Smooth muscle cell (in vitro differentiated cells): Measurements from ENCODE around the gene DENND1A. TPM values are rescaled to one million over a fixed set of nuclear protein-coding genes. Genes with fewer than 3 reads are reported as not detected.

Experiments
- DNase-seq: peaks from one replicate; lab custom pipeline; 2025; ENCODE audit not compliant: unreplicated experiment; lab: John Stamatoyannopoulos, UW
- H2AFZ ChIP-seq: fragments of 200-600 bp; sonication (generic); 2 replicates; pipeline ENCODE4 v1.6.0; 2016; ENCODE audit warnings: antibody characterized with exemption, low read depth, mild to moderate bottlenecking
- H3F3A ChIP-seq: fragments of 200-600 bp; sonication (generic); 2 replicates; pipeline ENCODE4 v1.6.0; 2017; ENCODE audit warnings: antibody characterized with exemption, low read depth
- H3K27ac ChIP-seq: fragments of 200-600 bp; sonication (generic); 2 replicates; pipeline ENCODE4 v1.5.1; 2016; ENCODE audit warnings: low read depth, mild to moderate bottlenecking
- H3K27me3 ChIP-seq: fragments of 200-600 bp; sonication (generic); 2 replicates; pipeline ENCODE4 v1.6.1; 2016; ENCODE audit warnings: low read depth, mild to moderate bottlenecking
- H3K36me3 ChIP-seq: fragments of 200-600 bp; sonication (generic); 2 replicates; pipeline ENCODE4 v1.5.1; 2016; ENCODE audit warnings: low read depth
- H3K4me1 ChIP-seq: fragments of 200-600 bp; sonication (generic); 2 replicates; pipeline ENCODE4 v1.5.1; 2016; ENCODE audit warnings: low read depth
- H3K4me2 ChIP-seq: fragments of 200-600 bp; sonication (generic); 2 replicates; pipeline ENCODE4 v1.6.0; 2016; ENCODE audit warnings: mild to moderate bottlenecking
- H3K4me3 ChIP-seq: fragments of 200-600 bp; sonication (generic); 2 replicates; pipeline ENCODE4 v1.5.1; 2016; ENCODE audit warnings: mild to moderate bottlenecking
- H3K79me2 ChIP-seq: fragments of 200-600 bp; sonication (generic); 2 replicates; pipeline ENCODE4 v1.6.0; 2016; ENCODE audit warnings: low read depth, mild to moderate bottlenecking
- H3K9ac ChIP-seq: fragments of 200-600 bp; sonication (generic); 2 replicates; pipeline ENCODE4 v1.6.0; 2016; ENCODE audit warnings: low read depth
- H3K9me3 ChIP-seq: fragments of 200-600 bp; sonication (generic); replicated peaks from 2 replicates; pipeline ENCODE4 v1.5.1; 2016; ENCODE audit warnings: low read depth
- H4K20me1 ChIP-seq: fragments of 200-600 bp; sonication (generic); 2 replicates; pipeline ENCODE4 v1.6.0; 2016; ENCODE audit warnings: low read depth
- WGBS: methylation state at CpG from one replicate; pipeline ENCODE4 v1.1.7; 2016; ENCODE audit warnings: low lambda C conversion rate; 5-methylcytosine and 5-hydroxymethylcytosine counted together
- polyA plus RNA-seq: library from polyadenylated mRNA; unstranded; fragments of >200 nt; fragmentation: Nextera tagmentation; extraction: Ambion mirVana; gene quantifications from 2 replicates; pipeline ENCODE4 v1.2.1, GENCODE V29; 2016
- total RNA-seq: library from RNA; depleted of rRNA; stranded (reverse); fragments of >200 nt; gene quantifications from 2 replicates; pipeline ENCODE4 v1.2.3, GENCODE V29; 2014
- TF ChIP-seq, protein P1 (sequence below): fragments of 200-600 bp; sonication (generic); IDR thresholded peaks from 2 replicates; pipeline ENCODE4 v1.5.1; 2017; ENCODE audit warnings: borderline replicate concordance, mild to moderate bottlenecking, antibody characterized with exemption; ENCODE audit not compliant: insufficient read depth, poor library complexity, severe bottlenecking

Gene DENND1A
- total and polyA plus RNA-seq, 2 experiments from 2014 or later = 8.1 to 20.2 TPM

DNA sequence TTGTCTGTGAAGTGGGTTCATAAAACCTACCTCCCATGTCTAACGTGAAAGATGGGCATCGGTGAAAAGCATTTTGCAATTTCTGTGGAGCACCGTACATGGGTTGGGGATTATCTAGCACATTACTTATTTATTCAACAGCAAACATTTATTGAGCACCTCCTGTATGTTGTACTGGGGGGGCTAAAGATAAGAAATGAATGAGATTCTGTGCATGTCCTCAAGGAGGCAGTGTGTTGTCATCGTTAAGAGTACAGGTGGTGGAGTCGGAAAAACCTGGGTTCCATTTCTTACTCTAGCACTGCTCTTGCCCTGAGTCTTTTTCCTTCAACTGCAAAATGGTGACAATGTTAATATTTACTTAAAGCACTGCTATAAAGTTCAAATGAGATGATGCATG is 30.4 kb upstream of the DENND1A start:
- 86% methylated on average over 5 of the region's 5 CpGs for WGBS

GRCh38 chr9:123959787-123960186 is 29.9 kb upstream of the DENND1A start:
- H3K27ac ChIP-seq = no peak overlapping the region

More for the DNA sequence above, 30.4 kb upstream of the DENND1A start:
- H3K27ac ChIP-seq = no peak overlapping the region
- peaks cover 69% of the 10 kb centered on the region for H3K27me3 ChIP-seq
- no peaks in the 10 kb centered on the region for H3K4me1 ChIP-seq
- H3K9me3 ChIP-seq = no peaks in the 10 kb centered on the region
- no peak overlapping the region for H2AFZ ChIP-seq
- TF ChIP-seq, protein P1, sequence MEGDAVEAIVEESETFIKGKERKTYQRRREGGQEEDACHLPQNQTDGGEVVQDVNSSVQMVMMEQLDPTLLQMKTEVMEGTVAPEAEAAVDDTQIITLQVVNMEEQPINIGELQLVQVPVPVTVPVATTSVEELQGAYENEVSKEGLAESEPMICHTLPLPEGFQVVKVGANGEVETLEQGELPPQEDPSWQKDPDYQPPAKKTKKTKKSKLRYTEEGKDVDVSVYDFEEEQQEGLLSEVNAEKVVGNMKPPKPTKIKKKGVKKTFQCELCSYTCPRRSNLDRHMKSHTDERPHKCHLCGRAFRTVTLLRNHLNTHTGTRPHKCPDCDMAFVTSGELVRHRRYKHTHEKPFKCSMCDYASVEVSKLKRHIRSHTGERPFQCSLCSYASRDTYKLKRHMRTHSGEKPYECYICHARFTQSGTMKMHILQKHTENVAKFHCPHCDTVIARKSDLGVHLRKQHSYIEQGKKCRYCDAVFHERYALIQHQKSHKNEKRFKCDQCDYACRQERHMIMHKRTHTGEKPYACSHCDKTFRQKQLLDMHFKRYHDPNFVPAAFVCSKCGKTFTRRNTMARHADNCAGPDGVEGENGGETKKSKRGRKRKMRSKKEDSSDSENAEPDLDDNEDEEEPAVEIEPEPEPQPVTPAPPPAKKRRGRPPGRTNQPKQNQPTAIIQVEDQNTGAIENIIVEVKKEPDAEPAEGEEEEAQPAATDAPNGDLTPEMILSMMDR = no peak
- H3K4me3 ChIP-seq = no peak overlapping the region
- no peak overlapping the region for H3K9ac ChIP-seq
- no peaks in the 10 kb centered on the region for H3K36me3 ChIP-seq
- no peaks in the 10 kb centered on the region for H3F3A ChIP-seq
- H4K20me1 ChIP-seq = no peaks in the 10 kb centered on the region
- no peaks in the 10 kb centered on the region for H3K79me2 ChIP-seq
- no peak overlapping the region for H3K4me2 ChIP-seq
- DNase-seq = no peak

DNA sequence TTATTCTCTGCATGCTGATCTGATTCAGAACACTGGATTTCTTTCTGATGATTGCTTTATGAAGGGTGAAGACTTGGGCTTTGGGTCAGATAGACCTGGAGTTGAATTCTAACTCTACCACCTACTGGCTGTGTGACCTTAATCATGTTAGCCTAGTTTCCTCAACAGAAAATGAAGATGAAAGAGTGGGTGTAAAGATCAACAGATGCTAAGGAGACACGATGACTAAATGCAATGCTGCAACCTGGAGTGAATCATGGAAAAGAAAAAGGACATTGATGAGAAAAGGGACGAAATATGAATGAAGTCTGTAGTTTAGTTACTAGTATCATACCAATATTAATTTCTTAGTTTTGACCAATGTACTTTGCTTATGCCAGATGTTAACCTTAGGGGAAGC is 27.8 kb upstream of the DENND1A start:
- no peaks in the 10 kb centered on the region for H3K36me3 ChIP-seq
- H3K4me2 ChIP-seq = no peak overlapping the region
- 61% methylated on average over 2 of the region's 2 CpGs for WGBS
- H3K9me3 ChIP-seq = no peaks in the 10 kb centered on the region
- H2AFZ ChIP-seq = no peak overlapping the region
- H3K9ac ChIP-seq = no peak overlapping the region
- DNase-seq = no peak
- H3F3A ChIP-seq = no peaks in the 10 kb centered on the region
- no peak overlapping the region for H3K27ac ChIP-seq
- H4K20me1 ChIP-seq = no peaks in the 10 kb centered on the region
- peaks cover 59% of the 10 kb centered on the region for H3K27me3 ChIP-seq
- H3K79me2 ChIP-seq = no peaks in the 10 kb centered on the region
- peaks cover 6% of the 10 kb centered on the region for H3K4me1 ChIP-seq
- H3K4me3 ChIP-seq = no peak overlapping the region
- TF ChIP-seq, protein P1 = no peak

More at GRCh38 chr9:123959787-123960186, 29.9 kb upstream of the DENND1A start:
- Histone ChIP-seq H3F3A (no peaks in the 10 kb centered on the region), H3K9ac (no peak overlapping the region), H3K79me2 (no peaks in the 10 kb centered on the region), H3K27me3 (peaks cover 63% of the 10 kb centered on the region), H3K4me2 (no peak overlapping the region), H3K4me1 (no peaks in the 10 kb centered on the region), H3K4me3 (no peak overlapping the region), H3K36me3 (no peaks in the 10 kb centered on the region), H3K9me3 (no peaks in the 10 kb centered on the region), H4K20me1 (no peaks in the 10 kb centered on the region), H2AFZ (no peak overlapping the region)
- TF ChIP-seq, protein P1 = no peak
- DNase-seq = no peak
- 89% methylated on average over 4 of the region's 4 CpGs for WGBS

DNA sequence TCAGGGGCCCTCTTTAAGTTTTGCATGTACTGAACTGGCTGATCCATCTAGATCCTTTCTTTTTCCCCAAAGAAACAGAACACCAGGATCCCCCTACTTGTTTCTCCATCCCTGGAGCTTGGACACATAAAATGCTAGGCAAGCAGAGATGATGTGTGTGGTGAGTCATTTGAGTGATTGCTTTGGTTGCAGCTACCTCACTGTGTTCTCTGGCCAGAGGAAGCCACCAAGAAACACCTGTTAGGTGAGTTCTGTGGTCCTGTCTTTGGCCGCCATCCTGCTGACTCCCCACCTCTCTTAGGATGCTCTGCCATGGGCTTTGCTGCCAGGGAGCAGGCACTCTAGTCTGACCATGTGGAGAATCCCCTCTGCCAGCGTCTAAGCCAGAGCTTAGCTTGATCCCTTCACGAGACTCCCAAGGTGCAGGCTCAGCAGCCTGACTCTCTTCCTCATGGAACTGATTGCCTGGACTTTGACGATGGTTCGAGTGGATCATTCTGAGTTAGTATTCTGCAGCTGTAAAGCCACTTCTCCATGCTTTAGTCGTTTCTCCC is 27.3 kb upstream of the DENND1A start:
- TF ChIP-seq, protein P1 = no peak
- Histone ChIP-seq H3K79me2 (no peaks in the 10 kb centered on the region), H3K4me1 (peaks cover 7% of the 10 kb centered on the region), H3K4me3 (no peak overlapping the region), H2AFZ (no peak overlapping the region), H3K36me3 (no peaks in the 10 kb centered on the region), H4K20me1 (no peaks in the 10 kb centered on the region), H3F3A (no peaks in the 10 kb centered on the region), H3K9ac (no peak overlapping the region), H3K27ac (no peak overlapping the region), H3K9me3 (no peaks in the 10 kb centered on the region), H3K27me3 (peaks cover 59% of the 10 kb centered on the region), H3K4me2 (no peak overlapping the region)
- 81% methylated on average over 6 of the region's 6 CpGs for WGBS
- DNase-seq = no peak
